Calu3 (cell line): ENCODE results near the gene IL15. TPM values are rescaled to one million over a fixed set of nuclear protein-coding genes. Genes with fewer than 3 reads are reported as not detected.
"Not testable (repeated sequence)": the region's sequence is repeated elsewhere in the genome, so short reads cannot be mapped to it uniquely, and the experiment has no call there.

Experiments
- Bru-seq: library from RNA; stranded (reverse); fragments of 400-500 nt; gene quantifications from one replicate; lab custom pipeline; 2021; lab: Mats Ljungman, UMichigan
- BruChase-seq, 2 experiments: library from RNA; stranded (reverse); fragments of 400-500 nt; gene quantifications; one replicate each; lab custom pipeline; 2021; lab: Mats Ljungman, UMichigan
- BruUV-seq: library from RNA; stranded (reverse); fragments of 400-500 nt; replicated peaks from 2 replicates; lab custom pipeline; 2021; lab: Mats Ljungman, UMichigan
- CTCF ChIA-PET: fragments of 300-600 bp; sonication (Branson Sonifier 250); formaldehyde crosslinking; loops from one replicate; lab custom pipeline; 2022; ENCODE audit warnings: antibody characterized with exemption; lab: Charles Lee
- DNase-seq: peaks from one replicate; pipeline ENCODE4 v3.0.0; 2022
- H3K27ac Mint-ChIP-seq: one replicate; pipeline ENCODE4 v1.8.0; 2022; ENCODE audit warnings: mixed read lengths; ENCODE audit not compliant: unreplicated experiment
- H3K27me3 Mint-ChIP-seq: one replicate; pipeline ENCODE4 v1.8.0; 2022; ENCODE audit warnings: mixed read lengths; ENCODE audit not compliant: unreplicated experiment
- H3K36me3 Mint-ChIP-seq: one replicate; pipeline ENCODE4 v1.8.0; 2022; ENCODE audit warnings: mild to moderate bottlenecking, moderate library complexity, mixed read lengths; ENCODE audit not compliant: insufficient read depth, unreplicated experiment
- H3K4me1 Mint-ChIP-seq: one replicate; pipeline ENCODE4 v1.8.0; 2022; ENCODE audit warnings: mild to moderate bottlenecking, low read depth, mixed read lengths; ENCODE audit not compliant: unreplicated experiment
- H3K4me3 Mint-ChIP-seq: one replicate; pipeline ENCODE4 v1.8.0; 2022; ENCODE audit warnings: mild to moderate bottlenecking, low read depth, moderate library complexity, mixed read lengths; ENCODE audit not compliant: unreplicated experiment
- H3K9me3 Mint-ChIP-seq: one replicate; pipeline ENCODE4 v1.8.0; 2022; ENCODE audit warnings: low read depth, mixed read lengths; ENCODE audit not compliant: unreplicated experiment
- intact Hi-C: fragments of 100-400 bp; cut with micrococcal nuclease; formaldehyde crosslinking; loops from one replicate; pipeline ENCODE4 v1.10.0; 2022; ENCODE audit not compliant: unreplicated experiment
- long read RNA-seq: library from polyadenylated mRNA; stranded (forward); transcript quantifications from one replicate; pipeline ENCODE4 v2.0.0, GENCODE V29; 2022
- total RNA-seq: library from RNA; stranded (reverse); gene quantifications from 2 replicates; pipeline ENCODE4 v1.2.3, GENCODE V29; 2022
- TF ChIP-seq, protein P1 (sequence below): fragments of 200-600 bp; IDR thresholded peaks from one replicate; pipeline ENCODE4 v1.8.0; 2022; ENCODE audit warnings: antibody characterized with exemption; ENCODE audit not compliant: unreplicated experiment

The IL15 gene, protein sequence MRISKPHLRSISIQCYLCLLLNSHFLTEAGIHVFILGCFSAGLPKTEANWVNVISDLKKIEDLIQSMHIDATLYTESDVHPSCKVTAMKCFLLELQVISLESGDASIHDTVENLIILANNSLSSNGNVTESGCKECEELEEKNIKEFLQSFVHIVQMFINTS
- total RNA-seq = 4.4 and 4.6 TPM in 2 replicates
- Bru-seq, nascent RNA = percentile 68 among the genes with signal in this experiment
- BruChase-seq, experiment 1, labeled RNA remaining after a 6-hour chase = percentile 70 among the genes with signal in this experiment
- percentile 78 among the genes with signal in this experiment for BruChase-seq, experiment 2, labeled RNA remaining after a 2-hour chase
- long read RNA-seq, partial matches to known transcripts = 0 of 5 reads
- long read RNA-seq, other reads (novel, unspliced or antisense) = 4 of 5 reads

DNA sequence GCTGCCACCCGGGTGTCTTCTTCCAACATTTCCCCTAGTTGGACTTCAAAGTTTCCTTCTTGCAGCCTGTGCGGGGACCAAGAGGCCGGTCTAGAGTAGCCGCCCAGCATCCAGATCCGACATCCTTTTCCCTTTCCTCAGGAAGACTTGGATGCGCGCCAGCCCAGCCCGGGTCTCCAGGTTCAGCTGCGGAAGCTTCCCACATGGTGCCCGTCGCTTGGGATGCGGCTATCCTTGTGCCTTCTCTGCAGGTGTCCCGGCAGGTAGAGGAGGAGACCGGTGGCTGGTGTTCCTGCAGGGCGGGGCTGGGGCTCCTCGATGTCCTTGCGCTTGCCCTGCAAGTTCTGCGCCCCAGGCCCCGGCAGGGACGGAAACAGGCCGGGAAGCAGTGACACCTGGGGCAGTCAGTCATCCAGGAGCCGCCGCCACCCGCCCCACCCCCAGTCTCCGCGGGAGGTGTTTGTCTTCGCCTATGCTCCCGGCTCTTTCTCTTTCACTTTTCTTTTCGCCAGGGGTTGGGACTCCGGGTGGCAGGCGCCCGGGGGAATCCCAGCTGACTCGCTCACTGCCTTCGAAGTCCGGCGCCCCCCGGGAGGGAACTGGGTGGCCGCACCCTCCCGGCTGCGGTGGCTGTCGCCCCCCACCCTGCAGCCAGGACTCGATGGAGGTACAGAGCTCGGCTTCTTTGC lies at the start of gene IL15:
Gene IL15, plus strand, starts transcription at position 502 of the 689 bp plus-strand sequence. CDS start 82,882 bp downstream, outside the sequence.
- no peaks in the 10 kb centered on the region for H3K9me3 Mint-ChIP-seq
- H3K27ac Mint-ChIP-seq = peak within 1 kb of the TSS; percentile 72
- intact Hi-C loops = no loop called here
- TF ChIP-seq, protein P1, sequence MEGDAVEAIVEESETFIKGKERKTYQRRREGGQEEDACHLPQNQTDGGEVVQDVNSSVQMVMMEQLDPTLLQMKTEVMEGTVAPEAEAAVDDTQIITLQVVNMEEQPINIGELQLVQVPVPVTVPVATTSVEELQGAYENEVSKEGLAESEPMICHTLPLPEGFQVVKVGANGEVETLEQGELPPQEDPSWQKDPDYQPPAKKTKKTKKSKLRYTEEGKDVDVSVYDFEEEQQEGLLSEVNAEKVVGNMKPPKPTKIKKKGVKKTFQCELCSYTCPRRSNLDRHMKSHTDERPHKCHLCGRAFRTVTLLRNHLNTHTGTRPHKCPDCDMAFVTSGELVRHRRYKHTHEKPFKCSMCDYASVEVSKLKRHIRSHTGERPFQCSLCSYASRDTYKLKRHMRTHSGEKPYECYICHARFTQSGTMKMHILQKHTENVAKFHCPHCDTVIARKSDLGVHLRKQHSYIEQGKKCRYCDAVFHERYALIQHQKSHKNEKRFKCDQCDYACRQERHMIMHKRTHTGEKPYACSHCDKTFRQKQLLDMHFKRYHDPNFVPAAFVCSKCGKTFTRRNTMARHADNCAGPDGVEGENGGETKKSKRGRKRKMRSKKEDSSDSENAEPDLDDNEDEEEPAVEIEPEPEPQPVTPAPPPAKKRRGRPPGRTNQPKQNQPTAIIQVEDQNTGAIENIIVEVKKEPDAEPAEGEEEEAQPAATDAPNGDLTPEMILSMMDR = no peak
- peak within 1 kb of the TSS; percentile 98 for H3K4me3 Mint-ChIP-seq
- CTCF ChIA-PET = interaction anchor here (0.8 kb wide), 1 partner anchor 75 kb away, joined by 3 read pairs; no protein-coding TSS in a partner anchor
- peak; percentile 77 for DNase-seq
- H3K4me1 Mint-ChIP-seq = peaks cover 9% of the 10 kb centered on the region
- no peaks in the 10 kb centered on the region for H3K27me3 Mint-ChIP-seq
- H3K36me3 Mint-ChIP-seq = peaks cover 16% of the 10 kb centered on the region
- no TSS peak for BruUV-seq

DNA sequence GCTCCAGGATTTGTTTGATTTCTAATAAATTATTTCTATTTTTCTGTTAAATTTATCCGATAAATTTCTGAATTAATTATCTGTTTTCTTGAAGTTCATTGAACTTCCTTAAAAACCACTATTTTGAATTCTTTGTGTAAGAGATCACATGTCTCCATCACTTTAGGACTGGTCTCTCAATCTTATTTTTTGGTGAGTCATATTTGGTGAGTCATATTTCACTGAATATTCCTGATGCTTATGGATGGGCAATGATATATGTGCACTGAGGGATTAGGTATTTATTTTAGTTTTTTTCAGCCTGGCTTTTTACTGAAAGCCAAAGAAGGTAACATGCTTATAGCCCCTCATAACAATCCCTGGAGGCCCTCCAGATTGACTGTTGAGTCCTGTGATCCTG lies 48.5 kb upstream of the IL15 start:
- CTCF ChIA-PET = no interaction called here
- Mint-ChIP-seq H3K4me1 (no peaks in the 10 kb centered on the region), H3K4me3 (no peak overlapping the region), H3K9me3 (peaks cover 3% of the 10 kb centered on the region), H3K36me3 (no peaks in the 10 kb centered on the region), H3K27me3 (no peaks in the 10 kb centered on the region), H3K27ac (no peak overlapping the region)
- intact Hi-C loops = no loop called here
- no TSS peak for BruUV-seq
- TF ChIP-seq, protein P1 = no peak
- no peak for DNase-seq

DNA sequence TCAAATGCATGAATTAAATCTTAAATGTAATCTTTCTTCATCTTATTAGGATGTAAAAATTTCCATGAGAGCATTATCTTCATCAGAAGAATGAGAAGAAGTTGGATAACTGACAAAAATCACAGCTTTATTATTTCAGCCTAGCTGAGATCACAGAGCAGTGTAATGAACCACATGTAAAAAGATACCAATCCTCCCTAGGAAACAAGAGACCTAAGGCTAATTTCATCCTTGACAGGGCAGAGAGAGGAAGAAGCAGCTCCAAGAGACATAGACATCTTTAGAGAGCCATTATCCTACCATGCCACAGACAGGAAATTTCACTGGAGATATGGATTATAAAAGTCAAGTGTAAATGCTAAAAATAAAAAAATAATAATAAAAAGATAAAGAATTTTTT lies 40.9 kb upstream of the IL15 start:
- Mint-ChIP-seq H3K4me1 (no peaks in the 10 kb centered on the region), H3K36me3 (no peaks in the 10 kb centered on the region), H3K9me3 (no peaks in the 10 kb centered on the region), H3K27me3 (no peaks in the 10 kb centered on the region), H3K27ac (no peak overlapping the region), H3K4me3 (no peak overlapping the region)
- CTCF ChIA-PET = no interaction called here
- DNase-seq = no peak
- TF ChIP-seq, protein P1 = no peak
- no TSS peak for BruUV-seq
- intact Hi-C loops = no loop called here

DNA sequence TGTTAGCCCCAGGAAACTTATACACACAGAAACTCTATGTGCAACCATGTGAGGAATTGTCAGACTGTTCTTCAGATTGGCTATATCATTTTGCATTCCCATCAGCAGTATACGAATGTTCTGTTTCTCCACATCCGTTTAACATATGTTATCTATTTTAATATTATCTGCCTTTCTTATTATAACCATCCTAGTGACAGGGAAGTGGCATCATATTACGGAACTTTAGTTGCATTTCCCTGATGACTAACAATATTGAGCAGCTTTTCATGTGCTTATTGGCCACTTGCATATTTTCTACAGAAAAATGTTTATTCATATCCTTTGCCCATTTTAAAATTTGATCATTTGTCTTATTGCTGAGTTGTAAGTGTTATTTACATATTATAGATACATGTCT lies 36.5 kb upstream of the IL15 start:
- Mint-ChIP-seq H3K9me3 (no peaks in the 10 kb centered on the region), H3K4me1 (no peaks in the 10 kb centered on the region), H3K27ac (no peak overlapping the region), H3K27me3 (no peaks in the 10 kb centered on the region), H3K4me3 (no peak overlapping the region), H3K36me3 (no peaks in the 10 kb centered on the region)
- no TSS peak for BruUV-seq
- CTCF ChIA-PET = no interaction called here
- DNase-seq = no peak
- TF ChIP-seq, protein P1 = no peak
- intact Hi-C loops = no loop called here

DNA sequence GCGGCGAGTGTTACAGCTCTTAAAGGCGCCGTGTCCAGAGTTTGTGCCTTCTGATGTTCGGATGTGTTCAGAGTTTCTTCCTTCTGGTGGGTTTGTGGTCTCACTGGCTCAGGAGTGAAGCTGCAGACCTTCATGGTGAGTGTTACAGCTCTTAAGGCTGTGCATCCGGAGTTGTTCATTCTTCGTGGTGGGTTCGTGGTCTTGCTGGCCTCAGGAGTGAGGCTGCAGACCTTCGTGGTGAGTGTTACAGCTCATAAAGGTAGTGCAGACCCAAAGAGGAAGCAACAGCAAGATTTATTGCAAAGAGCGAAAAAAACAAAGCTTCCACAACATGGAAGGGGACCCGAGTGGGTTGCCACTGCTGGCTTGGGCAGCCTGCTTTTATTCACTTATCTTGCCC lies 31.7 kb upstream of the IL15 start:
- H3K4me1 Mint-ChIP-seq, H3K36me3 Mint-ChIP-seq, CTCF ChIA-PET, intact Hi-C loops, DNase-seq, H3K4me3 Mint-ChIP-seq, H3K27ac Mint-ChIP-seq, H3K9me3 Mint-ChIP-seq, BruUV-seq, H3K27me3 Mint-ChIP-seq: not testable (repeated sequence)
